IMR-90 (cell line): ENCODE measurements around the gene PAX8. TPM values are rescaled to one million over a fixed set of nuclear protein-coding genes. Genes with fewer than 3 reads are reported as not detected.

ENCODE experiments used
- ATAC-seq: fragments of 200-7000 bp; cut with Tn5 transposase; 2 replicates; pipeline ENCODE4 v1.9.1; 2020; ENCODE audit warnings: low read depth, mild to moderate bottlenecking, moderate library complexity
- BruUV-seq: library from RNA; stranded (reverse); fragments of 400-500 nt; replicated peaks from 2 replicates; lab custom pipeline; 2021; lab: Mats Ljungman, UMichigan
- CTCF ChIA-PET: fragments of 300-600 bp; formaldehyde crosslinking; extraction: SDS; loops from one replicate; lab custom pipeline; 2021; ENCODE audit warnings: antibody characterized with exemption; lab: Yijun Ruan, JAX
- POLR2A ChIA-PET: fragments of 300-600 bp; sonication (Branson Sonifier 250); formaldehyde crosslinking; loops from one replicate; lab custom pipeline; 2022; ENCODE audit warnings: antibody characterized with exemption; ENCODE audit not compliant: unreplicated experiment; lab: Charles Lee
- DNase-seq: peaks from one replicate; pipeline ENCODE4 v3.0.0; 2013
- H2AFZ ChIP-seq: replicated peaks from 2 replicates; pipeline ENCODE3; 2013; ENCODE audit warnings: low read length, mild to moderate bottlenecking; ENCODE audit not compliant: poor library complexity
- H2AK5ac ChIP-seq: 2 replicates; pipeline ENCODE4 v1.6.1; 2013; ENCODE audit warnings: low read depth, low read length, inconsistent platforms
- H2AK9ac ChIP-seq: replicated peaks from 2 replicates; pipeline ENCODE3; 2013; ENCODE audit warnings: mild to moderate bottlenecking, low read depth, low read length, moderate library complexity; ENCODE audit not compliant: poor library complexity
- H2BK120ac ChIP-seq: 2 replicates; pipeline ENCODE4 v1.6.1; 2013; ENCODE audit warnings: low read depth, low read length, inconsistent platforms
- H2BK15ac ChIP-seq: 3 replicates; pipeline ENCODE4 v1.6.1; 2013; ENCODE audit warnings: low read depth, low read length, inconsistent platforms
- H2BK20ac ChIP-seq: 2 replicates; pipeline ENCODE4 v1.6.1; 2013; ENCODE audit warnings: low read depth, mild to moderate bottlenecking, inconsistent platforms, low read length, moderate library complexity
- H2BK5ac ChIP-seq: 2 replicates; pipeline ENCODE4 v1.6.1; 2013; ENCODE audit warnings: mild to moderate bottlenecking, low read depth, low read length, inconsistent platforms; ENCODE audit not compliant: poor library complexity, severe bottlenecking
- H3K14ac ChIP-seq: replicated peaks from 2 replicates; pipeline ENCODE4 v1.6.1; 2013; ENCODE audit warnings: low read depth, low read length, inconsistent platforms
- H3K18ac ChIP-seq: 2 replicates; pipeline ENCODE4 v1.6.1; 2013; ENCODE audit warnings: low read depth, low read length, control low read depth
- H3K23ac ChIP-seq: 2 replicates; pipeline ENCODE4 v1.6.1; 2013; ENCODE audit warnings: low read depth, low read length, inconsistent platforms
- H3K27ac ChIP-seq: 2 replicates; pipeline ENCODE4 v1.5.1; 2013; ENCODE audit warnings: mild to moderate bottlenecking, control low read depth, low read length; ENCODE audit not compliant: insufficient read depth
- H3K27me3 ChIP-seq: 2 replicates; pipeline ENCODE4 v1.6.1; 2013; ENCODE audit warnings: low read length; ENCODE audit not compliant: control insufficient read depth, insufficient read depth
- H3K36me3 ChIP-seq: 2 replicates; pipeline ENCODE4 v1.6.1; 2013; ENCODE audit warnings: low read length, mixed read lengths; ENCODE audit not compliant: control insufficient read depth, insufficient read depth
- H3K4ac ChIP-seq: 2 replicates; pipeline ENCODE4 v1.6.1; 2013; ENCODE audit warnings: low read depth, low read length, inconsistent platforms
- H3K4me1 ChIP-seq: 2 replicates; pipeline ENCODE4 v1.6.1; 2013; ENCODE audit warnings: low read length, mixed read lengths; ENCODE audit not compliant: control insufficient read depth, insufficient read depth
- H3K4me2 ChIP-seq: 2 replicates; pipeline ENCODE4 v1.6.1; 2013; ENCODE audit warnings: low read depth, mild to moderate bottlenecking, control low read depth, low read length, moderate library complexity
- H3K4me3 ChIP-seq: 2 replicates; pipeline ENCODE4 v1.5.1; 2013; ENCODE audit warnings: low read depth, mild to moderate bottlenecking, control low read depth, low read length, moderate library complexity; ENCODE audit not compliant: insufficient read depth
- H3K56ac ChIP-seq: 2 replicates; pipeline ENCODE4 v1.6.1; 2013; ENCODE audit warnings: low read length, inconsistent platforms; ENCODE audit not compliant: insufficient read depth; ENCODE audit errors: extremely low read depth
- H3K79me1 ChIP-seq, 2 experiments: 2 replicates each; pipeline ENCODE4 v1.6.1; 2013; ENCODE audit warnings: low read length in 2 of 2, inconsistent platforms in 1 of 2, low read depth in 1 of 2
- H3K9ac ChIP-seq: 2 replicates; pipeline ENCODE4 v1.6.1; 2013; ENCODE audit warnings: low read depth, low read length, control low read depth
- H3K9me1 ChIP-seq: 2 replicates; pipeline ENCODE4 v1.6.1; 2013; ENCODE audit warnings: low read length, inconsistent platforms; ENCODE audit not compliant: insufficient read depth
- H3K9me3 ChIP-seq: 2 replicates; pipeline ENCODE4 v1.6.1; 2013; ENCODE audit warnings: low read length; ENCODE audit not compliant: control insufficient read depth, insufficient read depth
- H4K20me1 ChIP-seq: 2 replicates; pipeline ENCODE4 v1.6.1; 2013; ENCODE audit warnings: low read length, inconsistent platforms; ENCODE audit not compliant: insufficient read depth
- H4K5ac ChIP-seq: 2 replicates; pipeline ENCODE4 v1.6.1; 2013; ENCODE audit warnings: mild to moderate bottlenecking, low read depth, low read length, control low read depth
- H4K8ac ChIP-seq, 2 experiments: 2 replicates each; pipeline ENCODE4 v1.6.1; 2013; ENCODE audit warnings: low read depth in 2 of 2, low read length in 2 of 2, control low read depth in 1 of 2, inconsistent platforms in 1 of 2
- H4K91ac ChIP-seq: 2 replicates; pipeline ENCODE4 v1.6.1; 2013; ENCODE audit warnings: low read depth, low read length, inconsistent platforms; ENCODE audit not compliant: insufficient read depth
- BHLHE40 ChIP-seq: fragments of 150-350 bp; IDR thresholded peaks from 2 replicates; pipeline ENCODE4 v1.6.1; 2016; ENCODE audit warnings: mild to moderate bottlenecking, low read depth, low read length
- CEBPB ChIP-seq: IDR thresholded peaks from 2 replicates; pipeline ENCODE4 v1.6.1; 2012; ENCODE audit warnings: low read depth, low read length, improper control_type of control experiment
- CHD1 ChIP-seq: IDR thresholded peaks from 2 replicates; pipeline ENCODE4 v1.6.1; 2012; ENCODE audit warnings: low read depth, low read length, improper control_type of control experiment
- FOS ChIP-seq: fragments of 150-350 bp; IDR thresholded peaks from 2 replicates; pipeline ENCODE4 v1.6.1; 2016; ENCODE audit warnings: low read depth, low read length
- NFE2L2 ChIP-seq: fragments of 150-350 bp; IDR thresholded peaks from 2 replicates; pipeline ENCODE4 v1.6.1; 2016; ENCODE audit warnings: low read depth, mild to moderate bottlenecking, low read length
- POLR2A ChIP-seq: IDR thresholded peaks from 2 replicates; pipeline ENCODE4 v1.6.1; 2012; ENCODE audit warnings: mild to moderate bottlenecking, low read depth, low read length
- RCOR1 ChIP-seq: IDR thresholded peaks from 2 replicates; pipeline ENCODE4 v1.6.1; 2012; ENCODE audit warnings: mild to moderate bottlenecking, low read length, improper control_type of control experiment; ENCODE audit not compliant: insufficient replicate concordance
- SMC3 ChIP-seq: fragments of 150-350 bp; IDR thresholded peaks from 2 replicates; pipeline ENCODE4 v1.6.1; 2016; ENCODE audit warnings: low read depth, mild to moderate bottlenecking, antibody characterized with exemption, low read length, moderate library complexity
- WGBS, 2 experiments: methylation state at CpG; one replicate each; pipeline versions ENCODE4 v1.1.5 to v1.1.7; 2013; ENCODE audit warnings: missing lambda C conversion rate in 2 of 2; ENCODE audit not compliant: insufficient read length in 1 of 2; ENCODE audit errors: extremely low coverage in 2 of 2; 5-methylcytosine and 5-hydroxymethylcytosine counted together
- dilution Hi-C: fragments of 300-500 bp; cut with HindIII; formaldehyde crosslinking; loops from one replicate; pipeline ENCODE4 v1.14.3; 2018; ENCODE audit warnings: low sequenced_read_pairs; ENCODE audit not compliant: unreplicated experiment
- in situ Hi-C: fragments of 300-500 bp; cut with MboI; formaldehyde crosslinking; loops from 3 replicates; pipeline ENCODE4 v1.14.3; 2019; ENCODE audit warnings: low sequenced_read_pairs, inconsistent platforms, mixed read lengths
- intact Hi-C: fragments of 100-400 bp; cut with micrococcal nuclease; formaldehyde crosslinking; loops from 2 replicates; pipeline ENCODE4 v1.10.0; 2022
- polyA plus RNA-seq, 3 experiments: library from polyadenylated mRNA; depleted of rRNA; stranded (reverse); fragments of >200 nt; gene quantifications; 2 replicates each; pipeline ENCODE4 v1.2.3, GENCODE V29; 2012; ENCODE audit warnings: low replicate concordance in 1 of 3
- total RNA-seq: library from RNA; depleted of rRNA; stranded (reverse); fragments of >200 nt; gene quantifications from 2 replicates; pipeline ENCODE4 v1.2.3, GENCODE V29; 2012
- TF ChIP-seq, protein P1 (sequence below): conservative IDR thresholded peaks from 2 replicates; pipeline ENCODE4 v1.5.1; 2012; ENCODE audit warnings: mild to moderate bottlenecking, low read depth, low read length, improper control_type of control experiment
- TF ChIP-seq, protein P2 (sequence below): fragments of 150-350 bp; IDR thresholded peaks from 2 replicates; pipeline ENCODE4 v1.6.1; 2017; ENCODE audit warnings: mild to moderate bottlenecking, antibody characterized with exemption, low read length, low read depth

PAX8 gene
- total and polyA plus RNA-seq, 2 of the 4 experiments (the other 2 are of a cell fraction) = 0.18 to 1.5 TPM

DNA sequence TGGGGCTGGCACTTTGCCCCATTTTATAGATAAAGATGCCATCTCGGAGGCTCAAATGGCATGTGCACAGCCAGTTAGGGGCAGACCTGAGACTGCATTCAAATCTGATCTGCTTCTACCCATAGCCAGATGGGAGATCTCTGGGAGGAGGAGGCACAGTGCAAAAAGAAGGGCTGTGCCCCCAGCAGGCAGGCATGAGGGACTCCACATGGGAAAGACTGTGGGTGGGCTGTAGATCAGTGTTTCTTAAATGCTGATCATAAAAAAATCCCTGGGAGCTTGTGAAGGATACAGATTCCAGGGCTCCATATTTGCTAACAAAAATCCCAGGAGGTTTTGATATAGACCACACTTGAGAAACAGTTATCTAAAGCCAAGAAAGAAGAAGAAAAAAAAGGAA, 15.2 kb downstream of the PAX8 start:
- Histone ChIP-seq H4K91ac (no peak overlapping the region), H3K79me1 (no peaks in the 10 kb centered on the region), H3K18ac (no peak overlapping the region), H2BK15ac (no peak overlapping the region), H3K4me2 (no peak overlapping the region), H3K9me3 (no peaks in the 10 kb centered on the region), H2AFZ (no peak overlapping the region), H3K4me3 (no peak overlapping the region), H3K9ac (no peak overlapping the region), H3K27ac (no peak overlapping the region), H2BK20ac (no peak overlapping the region), H3K36me3 (no peaks in the 10 kb centered on the region), H3K4ac (no peak overlapping the region), H3K56ac (no peak overlapping the region), H4K20me1 (no peaks in the 10 kb centered on the region), H3K4me1 (0 out of 2 replicates have a peak, but pooled peaks cover 2% of the 10 kb centered on the region), H2AK9ac (no peak overlapping the region), H4K5ac (no peak overlapping the region), H3K9me1 (0 out of 2 replicates have a peak, but pooled peaks cover 3% of the 10 kb centered on the region), H2AK5ac (no peak overlapping the region), H2BK120ac (no peak overlapping the region), H4K8ac (no peak overlapping the region), H3K23ac (no peak overlapping the region), H3K14ac (no peak overlapping the region), H3K27me3 (peaks cover 52% of the 10 kb centered on the region), H2BK5ac (no peak overlapping the region)
- dilution Hi-C loops = no loop called here
- ATAC-seq (no peak), DNase-seq (no peak)
- no CpG with 5 or more reads among the region's 1 CpG for WGBS, 2 experiments
- no TSS peak for BruUV-seq
- TF ChIP-seq SMC3 (no peak), POLR2A (no peak), FOS (no peak), CEBPB (no peak), RCOR1 (no peak), BHLHE40 (no peak), NFE2L2 (no peak), CHD1 (no peak)
- TF ChIP-seq, protein P1, sequence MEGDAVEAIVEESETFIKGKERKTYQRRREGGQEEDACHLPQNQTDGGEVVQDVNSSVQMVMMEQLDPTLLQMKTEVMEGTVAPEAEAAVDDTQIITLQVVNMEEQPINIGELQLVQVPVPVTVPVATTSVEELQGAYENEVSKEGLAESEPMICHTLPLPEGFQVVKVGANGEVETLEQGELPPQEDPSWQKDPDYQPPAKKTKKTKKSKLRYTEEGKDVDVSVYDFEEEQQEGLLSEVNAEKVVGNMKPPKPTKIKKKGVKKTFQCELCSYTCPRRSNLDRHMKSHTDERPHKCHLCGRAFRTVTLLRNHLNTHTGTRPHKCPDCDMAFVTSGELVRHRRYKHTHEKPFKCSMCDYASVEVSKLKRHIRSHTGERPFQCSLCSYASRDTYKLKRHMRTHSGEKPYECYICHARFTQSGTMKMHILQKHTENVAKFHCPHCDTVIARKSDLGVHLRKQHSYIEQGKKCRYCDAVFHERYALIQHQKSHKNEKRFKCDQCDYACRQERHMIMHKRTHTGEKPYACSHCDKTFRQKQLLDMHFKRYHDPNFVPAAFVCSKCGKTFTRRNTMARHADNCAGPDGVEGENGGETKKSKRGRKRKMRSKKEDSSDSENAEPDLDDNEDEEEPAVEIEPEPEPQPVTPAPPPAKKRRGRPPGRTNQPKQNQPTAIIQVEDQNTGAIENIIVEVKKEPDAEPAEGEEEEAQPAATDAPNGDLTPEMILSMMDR = no peak
- TF ChIP-seq, protein P2, sequence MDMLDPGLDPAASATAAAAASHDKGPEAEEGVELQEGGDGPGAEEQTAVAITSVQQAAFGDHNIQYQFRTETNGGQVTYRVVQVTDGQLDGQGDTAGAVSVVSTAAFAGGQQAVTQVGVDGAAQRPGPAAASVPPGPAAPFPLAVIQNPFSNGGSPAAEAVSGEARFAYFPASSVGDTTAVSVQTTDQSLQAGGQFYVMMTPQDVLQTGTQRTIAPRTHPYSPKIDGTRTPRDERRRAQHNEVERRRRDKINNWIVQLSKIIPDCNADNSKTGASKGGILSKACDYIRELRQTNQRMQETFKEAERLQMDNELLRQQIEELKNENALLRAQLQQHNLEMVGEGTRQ = no peak
- CTCF ChIA-PET = interaction anchor here (0.8 kb wide), 1 partner anchor 59 kb away, joined by 3 read pairs; no protein-coding TSS in a partner anchor
- intact Hi-C loops = no loop called here
- in situ Hi-C loops = no loop called here
- POLR2A ChIA-PET = no interaction called here
